B cell (primary cell): ENCODE measurements around the gene CLCN3.

ENCODE experiments used
- EZH2 ChIP-seq: IDR thresholded peaks from 2 replicates; pipeline ENCODE4 v1.6.1; 2012; ENCODE audit warnings: borderline replicate concordance, low read depth, mild to moderate bottlenecking, moderate library complexity, low read length; ENCODE audit not compliant: insufficient read depth, poor library complexity, severe bottlenecking
- TF ChIP-seq, protein P1 (sequence below): fragments of 200-600 bp; IDR thresholded peaks from one replicate; pipeline ENCODE4 v1.8.0; 2022; ENCODE audit warnings: antibody characterized with exemption, mild to moderate bottlenecking

DNA sequence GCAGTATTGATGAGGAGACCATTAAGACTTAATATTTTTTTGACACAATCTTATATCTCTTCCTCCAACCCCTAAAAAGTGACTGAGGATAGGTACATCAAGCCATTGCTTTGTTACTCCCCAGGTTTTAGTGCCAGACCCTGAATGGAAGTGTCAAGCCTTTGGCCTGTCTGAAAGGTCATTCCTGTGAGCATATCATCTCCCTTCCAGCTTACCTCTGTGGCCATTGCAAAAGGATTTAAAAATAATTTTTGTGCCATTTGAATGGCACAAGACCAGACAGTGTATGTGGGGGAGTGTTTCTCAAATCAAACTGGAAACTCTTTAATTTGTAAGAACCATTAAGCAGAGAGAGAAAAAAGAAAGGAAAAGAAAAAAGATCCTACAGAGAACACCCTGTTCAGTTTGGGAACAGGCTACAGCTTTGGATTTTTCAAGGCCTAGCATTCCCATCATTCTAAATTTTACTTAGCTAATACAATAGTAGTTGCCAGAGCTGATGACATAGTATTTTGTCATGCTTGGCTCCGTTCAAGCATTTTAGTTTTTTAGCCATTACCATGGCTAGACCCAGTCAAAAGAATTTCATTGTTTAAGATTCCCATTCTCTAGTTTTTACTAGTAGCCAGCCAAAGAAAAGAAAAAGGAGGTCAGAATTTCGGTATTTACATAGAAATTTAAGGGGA lies 87.7 kb downstream of the CLCN3 start:
- TF ChIP-seq, protein P1, sequence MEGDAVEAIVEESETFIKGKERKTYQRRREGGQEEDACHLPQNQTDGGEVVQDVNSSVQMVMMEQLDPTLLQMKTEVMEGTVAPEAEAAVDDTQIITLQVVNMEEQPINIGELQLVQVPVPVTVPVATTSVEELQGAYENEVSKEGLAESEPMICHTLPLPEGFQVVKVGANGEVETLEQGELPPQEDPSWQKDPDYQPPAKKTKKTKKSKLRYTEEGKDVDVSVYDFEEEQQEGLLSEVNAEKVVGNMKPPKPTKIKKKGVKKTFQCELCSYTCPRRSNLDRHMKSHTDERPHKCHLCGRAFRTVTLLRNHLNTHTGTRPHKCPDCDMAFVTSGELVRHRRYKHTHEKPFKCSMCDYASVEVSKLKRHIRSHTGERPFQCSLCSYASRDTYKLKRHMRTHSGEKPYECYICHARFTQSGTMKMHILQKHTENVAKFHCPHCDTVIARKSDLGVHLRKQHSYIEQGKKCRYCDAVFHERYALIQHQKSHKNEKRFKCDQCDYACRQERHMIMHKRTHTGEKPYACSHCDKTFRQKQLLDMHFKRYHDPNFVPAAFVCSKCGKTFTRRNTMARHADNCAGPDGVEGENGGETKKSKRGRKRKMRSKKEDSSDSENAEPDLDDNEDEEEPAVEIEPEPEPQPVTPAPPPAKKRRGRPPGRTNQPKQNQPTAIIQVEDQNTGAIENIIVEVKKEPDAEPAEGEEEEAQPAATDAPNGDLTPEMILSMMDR = no peak
- no peak for TF ChIP-seq EZH2
